ENCODE measurements around the gene ATP5IF1. TPM values are rescaled to one million over a fixed set of nuclear protein-coding genes. Genes with fewer than 3 reads are reported as not detected.

Gene ATP5IF1
- total RNA-seq, 1 experiment from 2014 or later: 225 TPM

Other genes with a start within 250 kb of the ATP5IF1 start
- gene EYA3, start 147.5 kb upstream of the ATP5IF1 start, total RNA-seq (2014; rRNA removed; shearing (Covaris generic)): 11.4 and 13.0 TPM in 2 replicates
- gene PTAFR, start 59.4 kb upstream of the ATP5IF1 start, total RNA-seq (2014; rRNA removed; shearing (Covaris generic)): 0.47 and 0.74 TPM in 2 replicates
- 116 and 191 TPM in 2 replicates for gene DNAJC8, start 3.1 kb upstream of the ATP5IF1 start, total RNA-seq (2014; rRNA removed; shearing (Covaris generic))
- gene SESN2, start 23.4 kb downstream of the ATP5IF1 start, total RNA-seq (2014; rRNA removed; shearing (Covaris generic)): 14.7 and 16.0 TPM in 2 replicates
- gene MED18, start 92.9 kb downstream of the ATP5IF1 start, total RNA-seq (2014; rRNA removed; shearing (Covaris generic)): 12.4 and 15.3 TPM in 2 replicates
- gene PHACTR4, start 133.6 kb downstream of the ATP5IF1 start, total RNA-seq (2014; rRNA removed; shearing (Covaris generic)): 9.7 and 13.9 TPM in 2 replicates